ENCODE measurements around the gene DR1.

The DR1 gene

GRCh38 chr1:93395195-93395594 lies 49.5 kb downstream of the DR1 start:
- no peak for DNase-seq

DNA sequence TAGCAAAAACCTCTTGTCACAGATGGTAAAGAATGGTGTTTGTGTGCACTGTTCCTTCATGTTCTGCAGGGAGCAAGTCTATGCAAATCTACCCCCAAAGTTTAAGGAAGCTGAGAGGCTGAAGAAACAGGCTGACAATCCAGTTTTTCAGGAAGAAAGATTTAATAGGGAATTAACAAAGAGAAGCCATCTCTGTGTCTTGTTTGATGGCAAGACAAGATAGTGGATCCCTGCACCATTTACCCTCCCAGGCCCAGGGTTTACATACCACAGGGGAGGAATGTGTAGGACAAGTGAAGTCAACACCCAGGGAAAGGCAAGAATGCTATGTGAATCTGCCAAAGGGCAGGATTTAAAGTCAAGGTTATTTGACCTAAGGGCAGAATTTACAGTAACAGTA lies 54.1 kb downstream of the DR1 start:
- no peak for DNase-seq

GRCh38 chr1:93408203-93408602 lies 62.5 kb downstream of the DR1 start:
- DNase-seq = no peak

GRCh38 chr1:93411000-93411399 lies 65.3 kb downstream of the DR1 start:
- no peak for DNase-seq

DNA sequence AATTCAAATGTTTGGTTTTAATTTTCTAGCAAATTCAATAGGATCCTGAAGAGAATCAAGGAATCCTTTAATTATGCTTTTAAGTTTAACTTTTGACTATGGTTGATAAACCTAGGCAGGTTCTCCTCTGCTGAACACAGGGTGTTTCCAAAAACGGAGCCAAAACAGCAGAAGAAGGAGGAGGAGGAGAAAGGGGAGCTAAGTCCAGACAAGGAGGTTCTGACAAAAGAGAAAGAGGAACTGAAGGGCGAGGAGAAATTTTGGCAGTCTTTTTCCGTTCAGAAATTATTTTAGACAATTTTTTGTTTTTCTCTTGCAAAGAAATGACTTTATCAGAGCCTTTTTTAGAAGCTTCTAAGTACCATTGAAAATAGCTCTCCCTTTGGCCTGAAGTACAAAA lies 69.0 kb downstream of the DR1 start:
- no peak for DNase-seq

DNA sequence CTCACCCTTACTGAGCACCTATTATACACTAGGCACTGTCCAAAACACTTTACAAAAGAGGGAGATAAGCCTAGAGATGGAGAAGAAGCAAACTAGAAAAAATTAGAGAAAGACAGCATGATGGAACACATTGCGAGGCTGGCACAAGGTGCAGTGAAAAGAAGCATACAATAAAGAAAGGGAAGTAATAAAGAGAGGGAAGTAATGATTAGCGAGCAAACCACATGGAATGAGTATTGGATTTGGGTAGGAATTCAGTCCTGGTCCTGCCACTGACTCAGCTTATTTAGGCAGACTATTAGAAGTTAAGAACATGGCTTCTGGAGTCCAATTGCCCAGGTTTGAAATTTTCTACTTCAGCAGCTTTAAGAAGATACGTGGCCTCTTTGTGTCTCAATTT lies 69.6 kb downstream of the DR1 start:
- no peak for DNase-seq

GRCh38 chr1:93416183-93416582 lies 70.5 kb downstream of the DR1 start:
- no peak for DNase-seq
